Caco-2 (cell line): ENCODE data around the gene CST2. TPM values are rescaled to one million over a fixed set of nuclear protein-coding genes. Genes with fewer than 3 reads are reported as not detected.
"Not testable (repeated sequence)": the region's sequence is repeated elsewhere in the genome, so short reads cannot be mapped to it uniquely, and the experiment has no call there.

Source experiments
- BruUV-seq: library from RNA; stranded (reverse); fragments of 400-500 nt; replicated peaks from 2 replicates; lab custom pipeline; 2021; lab: Mats Ljungman, UMichigan
- CTCF ChIA-PET: fragments of 300-600 bp; sonication (Branson Sonifier 250); formaldehyde crosslinking; loops from one replicate; lab custom pipeline; 2022; ENCODE audit warnings: antibody characterized with exemption; lab: Charles Lee
- POLR2A ChIA-PET: fragments of 300-600 bp; sonication (Branson Sonifier 250); formaldehyde crosslinking; loops from one replicate; lab custom pipeline; 2022; ENCODE audit warnings: antibody characterized with exemption; lab: Charles Lee
- DNase-seq, 2 experiments: peaks; one replicate each; pipeline versions ENCODE4 v3.0.0 to v3.0.0-alpha.2; 2020 to 2022
- H3K27me3 ChIP-seq: replicated peaks from 2 replicates; pipeline ENCODE4 v1.6.0; 2011; ENCODE audit warnings: low read length; ENCODE audit not compliant: control insufficient read depth, insufficient read depth
- H3K36me3 ChIP-seq: 2 replicates; pipeline ENCODE4 v1.5.1; 2011; ENCODE audit warnings: low read length; ENCODE audit not compliant: control insufficient read depth, insufficient read depth
- H3K4me1 ChIP-seq: fragments of 250-450 bp; sonication (Bioruptor Pico); 2 replicates; pipeline ENCODE4 v1.5.1; 2020; ENCODE audit warnings: mild to moderate bottlenecking
- H3K4me3 ChIP-seq: 2 replicates; pipeline ENCODE4 v1.5.1; 2011; ENCODE audit warnings: low read depth, mild to moderate bottlenecking, control low read depth, low read length
- H3K9me3 ChIP-seq: fragments of 250-450 bp; sonication (Bioruptor Pico); 2 replicates; pipeline ENCODE4 v1.5.1; 2020; ENCODE audit warnings: mild to moderate bottlenecking, moderate library complexity
- H3K27ac Mint-ChIP-seq: one replicate; pipeline ENCODE4 v1.8.0; 2022; ENCODE audit warnings: mixed read lengths; ENCODE audit not compliant: unreplicated experiment
- H3K27me3 Mint-ChIP-seq: one replicate; pipeline ENCODE4 v1.8.0; 2022; ENCODE audit warnings: mixed read lengths; ENCODE audit not compliant: insufficient read depth, unreplicated experiment
- H3K36me3 Mint-ChIP-seq: one replicate; pipeline ENCODE4 v1.8.0; 2022; ENCODE audit warnings: mild to moderate bottlenecking, mixed read lengths; ENCODE audit not compliant: insufficient read depth, unreplicated experiment
- H3K4me1 Mint-ChIP-seq: one replicate; pipeline ENCODE4 v1.8.0; 2022; ENCODE audit warnings: low read depth, mixed read lengths; ENCODE audit not compliant: unreplicated experiment
- H3K4me3 Mint-ChIP-seq: one replicate; pipeline ENCODE4 v1.8.0; 2022; ENCODE audit warnings: mild to moderate bottlenecking, moderate library complexity, mixed read lengths; ENCODE audit not compliant: unreplicated experiment
- H3K9me3 Mint-ChIP-seq: one replicate; pipeline ENCODE4 v1.8.0; 2022; ENCODE audit warnings: mixed read lengths; ENCODE audit not compliant: unreplicated experiment
- CTCF ChIP-seq, 2 experiments: fragments of 200-600 bp in 1 of 2; IDR thresholded peaks; 1 replicate in 1 of 2; 2 replicates in 1 of 2; pipeline versions ENCODE4 v1.5.1 to v1.8.0; 2011 to 2022; ENCODE audit warnings: antibody characterized with exemption in 1 of 2, control low read depth in 1 of 2, inconsistent platforms in 1 of 2, low read depth in 1 of 2, low read length in 1 of 2, mild to moderate bottlenecking in 1 of 2, moderate library complexity in 1 of 2; ENCODE audit not compliant: insufficient read depth in 1 of 2, severe bottlenecking in 1 of 2, unreplicated experiment in 1 of 2
- intact Hi-C: fragments of 100-400 bp; cut with micrococcal nuclease; formaldehyde crosslinking; loops from one replicate; pipeline ENCODE4 v1.10.0; 2022; ENCODE audit not compliant: unreplicated experiment
- total RNA-seq: library from RNA; stranded (reverse); gene quantifications from 2 replicates; pipeline ENCODE4 v1.2.3, GENCODE V29; 2022

CST2 gene
- total RNA-seq, 1 experiment from 2014 or later, result not detected

GRCh38 chr20:23823621-23824324, 2.8 kb downstream of the CST2 start:
- Histone ChIP-seq H3K4me3 (no peak overlapping the region), H3K27me3 (no peaks in the 10 kb centered on the region), H3K36me3 (no peaks in the 10 kb centered on the region), H3K4me1 (no peaks in the 10 kb centered on the region), H3K9me3 (no peaks in the 10 kb centered on the region)
- ChIA-PET POLR2A (no interaction called here), CTCF (no interaction called here)
- TF ChIP-seq CTCF (IDR thresholded peaks at IDR 0.05; ENCODE audit: insufficient read depth in 1 of 2, low read depth in 1 of 2, low read length in 1 of 2, severe bottlenecking in 1 of 2, unreplicated experiment in 1 of 2), result no peak
- no TSS peak for BruUV-seq
- Mint-ChIP-seq H3K27me3 (no peaks in the 10 kb centered on the region), H3K4me3 (no peak overlapping the region), H3K9me3 (no peaks in the 10 kb centered on the region), H3K4me1 (no peaks in the 10 kb centered on the region), H3K36me3 (no peaks in the 10 kb centered on the region), H3K27ac (no peak overlapping the region)
- no peak for DNase-seq
- intact Hi-C loops, result no loop called here

GRCh38 chr20:23823111-23823510, 3.4 kb downstream of the CST2 start:
- DNase-seq, result no peak
- no peaks in the 10 kb centered on the region for H3K36me3 ChIP-seq
- no peak overlapping the region for H3K27ac Mint-ChIP-seq
- H3K4me3 ChIP-seq, result no peak overlapping the region
- no TSS peak for BruUV-seq
- no peaks in the 10 kb centered on the region for H3K27me3 Mint-ChIP-seq
- no peak overlapping the region for H3K4me3 Mint-ChIP-seq
- H3K9me3 Mint-ChIP-seq, result no peaks in the 10 kb centered on the region
- ChIA-PET POLR2A (no interaction called here), CTCF (no interaction called here)
- no peaks in the 10 kb centered on the region for H3K27me3 ChIP-seq
- peaks cover 3% of the 10 kb centered on the region; the same call in 1 of the 2 replicates for H3K9me3 ChIP-seq
- H3K4me1 ChIP-seq, result no peaks in the 10 kb centered on the region
- no peaks in the 10 kb centered on the region for H3K4me1 Mint-ChIP-seq
- intact Hi-C loops, result no loop called here
- no peak for TF ChIP-seq CTCF (IDR thresholded peaks at IDR 0.05; ENCODE audit: insufficient read depth in 1 of 2, low read depth in 1 of 2, low read length in 1 of 2, severe bottlenecking in 1 of 2, unreplicated experiment in 1 of 2)
- H3K36me3 Mint-ChIP-seq, result no peaks in the 10 kb centered on the region

GRCh38 chr20:23820493-23820892, 6.0 kb downstream of the CST2 start:
- Mint-ChIP-seq H3K27ac (no peak overlapping the region), H3K27me3 (no peaks in the 10 kb centered on the region), H3K4me1 (no peaks in the 10 kb centered on the region), H3K4me3 (no peak overlapping the region), H3K36me3 (no peaks in the 10 kb centered on the region), H3K9me3 (no peaks in the 10 kb centered on the region)
- no peak overlapping the region for H3K4me3 ChIP-seq
- ChIA-PET CTCF (interaction anchor here (0.6 kb wide), 1 partner anchor 1098 kb away, joined by 3 read pairs; no protein-coding TSS in a partner anchor), POLR2A (no interaction called here)
- peaks cover 3% of the 10 kb centered on the region; the same call in 1 of the 2 replicates for H3K9me3 ChIP-seq
- no peaks in the 10 kb centered on the region for H3K27me3 ChIP-seq
- intact Hi-C loops, result no loop called here
- H3K36me3 ChIP-seq, result no peaks in the 10 kb centered on the region
- no peak for TF ChIP-seq CTCF (IDR thresholded peaks at IDR 0.05; ENCODE audit: insufficient read depth in 1 of 2, low read depth in 1 of 2, low read length in 1 of 2, severe bottlenecking in 1 of 2, unreplicated experiment in 1 of 2)
- no TSS peak for BruUV-seq
- DNase-seq, result no peak
- H3K4me1 ChIP-seq, result no peaks in the 10 kb centered on the region

- H3K9me3 Mint-ChIP-seq, H3K4me1 ChIP-seq, H3K4me1 Mint-ChIP-seq, H3K9me3 ChIP-seq, H3K4me3 Mint-ChIP-seq, BruUV-seq, H3K27me3 ChIP-seq, H3K4me3 ChIP-seq, DNase-seq, H3K36me3 ChIP-seq, intact Hi-C loops, H3K36me3 Mint-ChIP-seq, POLR2A ChIA-PET, CTCF ChIA-PET, H3K27ac Mint-ChIP-seq: not testable (repeated sequence)
- H3K27me3 Mint-ChIP-seq, result peaks cover 16% of the 10 kb centered on the region
Observed at GRCh38 chr20:23811559-23811958, 15.0 kb downstream of the CST2 start.

GRCh38 chr20:23810349-23810748, 16.2 kb downstream of the CST2 start:
- BruUV-seq, H3K4me1 ChIP-seq, POLR2A ChIA-PET, H3K27me3 ChIP-seq, H3K36me3 Mint-ChIP-seq, H3K36me3 ChIP-seq, H3K9me3 ChIP-seq, CTCF ChIA-PET, DNase-seq, H3K27ac Mint-ChIP-seq, H3K4me3 Mint-ChIP-seq, intact Hi-C loops, H3K4me1 Mint-ChIP-seq, H3K4me3 ChIP-seq, H3K9me3 Mint-ChIP-seq: not testable (repeated sequence)
- H3K27me3 Mint-ChIP-seq, result peaks cover 18% of the 10 kb centered on the region
